Stimulated activated CD4-positive, alpha-beta T cell treated with anti-CD3 and anti-CD28 coated beads, Interleukin-1b, Interleukin-23, amount 100 ng/mL, for 24 hours (primary cell): Measurements from ENCODE around the gene ATP5MG.

Source experiments
- DNase-seq, 4 experiments: peaks; one replicate each; pipeline ENCODE4 v3.0.0-alpha.2; 2020; ENCODE audit warnings: low read depth in 4 of 4, low spot score in 1 of 4

Gene ATP5MG

DNA sequence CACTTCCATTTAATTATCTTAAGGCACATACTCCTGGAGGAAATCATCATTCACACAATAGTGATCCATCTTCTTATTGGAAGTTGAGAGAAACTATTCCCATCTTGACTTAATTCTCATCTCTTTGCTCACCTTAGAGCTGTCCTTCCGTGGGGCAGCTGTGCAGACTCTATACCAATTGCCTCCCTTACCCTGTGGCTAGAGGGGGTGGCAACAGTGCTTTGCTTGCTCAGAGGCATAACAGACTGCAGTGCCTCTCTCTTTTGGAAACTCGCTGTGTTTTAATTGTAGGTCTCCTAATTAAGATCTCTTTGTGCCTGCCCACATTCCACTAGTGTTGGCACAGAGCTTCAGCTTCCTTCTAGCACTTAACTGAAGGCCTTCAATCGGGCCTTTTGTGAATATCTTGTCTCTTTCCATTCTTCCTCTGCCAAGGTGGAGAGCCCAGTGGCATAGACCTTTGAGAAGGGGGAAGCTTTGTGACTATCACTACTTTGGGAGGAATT, 40.4 kb downstream of the ATP5MG start:
- DNase-seq: no peak

DNA sequence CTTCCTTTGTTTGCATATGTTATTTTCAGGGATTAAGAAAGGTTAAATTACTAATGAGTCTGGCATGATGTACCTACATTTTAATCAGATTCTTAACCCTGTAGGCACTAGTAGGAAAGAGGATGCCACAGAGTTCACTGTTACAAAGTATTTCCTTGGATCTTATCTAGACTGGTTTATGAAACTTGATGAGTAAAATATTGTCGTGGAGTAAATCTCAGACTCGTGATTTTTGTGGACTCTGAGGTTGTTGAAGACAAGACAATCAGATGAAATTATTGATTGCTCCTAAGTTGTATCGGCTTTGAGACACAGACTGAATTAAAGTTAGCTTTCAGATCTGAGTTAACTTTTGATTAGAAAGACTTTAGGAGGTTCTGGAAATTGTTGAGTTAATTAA, 40.9 kb downstream of the ATP5MG start:
- no peak for DNase-seq

DNA sequence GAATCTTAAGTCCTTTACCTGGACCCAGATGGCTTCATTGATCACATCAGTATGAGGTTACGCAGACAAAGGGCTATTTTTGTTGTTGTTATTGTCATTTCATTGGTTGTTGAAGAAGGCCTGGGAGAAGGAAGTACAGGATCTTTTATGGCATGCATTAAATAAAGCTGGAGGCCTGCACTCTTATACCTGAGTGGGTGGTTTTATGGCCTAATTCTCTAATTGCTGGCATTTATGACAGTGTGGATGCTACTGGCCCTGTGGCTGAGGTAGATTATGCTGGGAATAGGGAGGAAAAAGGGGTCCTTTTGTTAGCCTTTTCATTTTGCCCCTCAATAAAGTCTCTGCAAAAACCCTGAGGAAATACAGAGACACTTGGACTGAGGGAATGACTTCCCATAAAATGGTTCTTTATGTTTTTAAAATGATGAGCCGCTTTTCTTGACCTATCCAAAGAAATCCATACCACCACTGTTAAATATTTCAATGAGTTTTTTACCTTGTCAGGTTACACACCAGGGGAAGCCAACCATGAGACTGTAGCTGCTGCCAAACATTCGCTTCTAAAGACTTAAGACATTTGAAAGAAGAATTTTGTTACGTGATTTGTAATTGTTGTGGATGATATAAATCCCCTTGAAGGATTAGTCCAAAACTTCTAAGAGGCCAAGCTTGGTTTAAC, 41.6 kb downstream of the ATP5MG start:
- no peak for DNase-seq

DNA sequence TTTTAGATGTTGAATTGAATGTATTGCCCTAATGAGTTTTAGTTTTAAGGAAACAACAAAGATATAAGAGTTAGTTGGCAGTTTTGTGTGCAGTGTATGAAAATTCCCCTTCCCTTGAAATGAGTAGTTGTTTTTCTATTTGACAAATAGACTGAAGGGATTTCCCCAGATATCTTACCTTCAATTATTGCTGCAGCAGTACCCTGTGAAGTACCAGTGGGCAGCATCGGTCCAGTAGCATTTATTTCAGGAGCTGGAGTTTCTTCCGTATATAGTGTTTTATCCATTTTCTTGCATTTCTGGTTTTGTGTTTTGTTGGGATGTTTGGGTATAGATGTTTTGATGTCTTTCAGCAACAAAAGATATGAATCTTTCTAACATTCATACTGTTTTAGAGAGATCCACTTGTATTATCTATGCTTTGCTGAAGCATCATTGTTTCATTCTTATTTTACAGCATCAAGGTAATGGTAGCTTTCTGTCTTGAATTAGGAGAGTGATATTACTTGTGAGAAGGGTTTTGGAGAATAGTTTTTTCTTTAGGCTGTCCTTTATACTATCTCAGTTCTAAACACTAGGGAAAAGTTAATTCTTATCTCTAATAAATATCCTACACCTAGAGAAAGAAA, 42.3 kb downstream of the ATP5MG start:
- DNase-seq: no peak

DNA sequence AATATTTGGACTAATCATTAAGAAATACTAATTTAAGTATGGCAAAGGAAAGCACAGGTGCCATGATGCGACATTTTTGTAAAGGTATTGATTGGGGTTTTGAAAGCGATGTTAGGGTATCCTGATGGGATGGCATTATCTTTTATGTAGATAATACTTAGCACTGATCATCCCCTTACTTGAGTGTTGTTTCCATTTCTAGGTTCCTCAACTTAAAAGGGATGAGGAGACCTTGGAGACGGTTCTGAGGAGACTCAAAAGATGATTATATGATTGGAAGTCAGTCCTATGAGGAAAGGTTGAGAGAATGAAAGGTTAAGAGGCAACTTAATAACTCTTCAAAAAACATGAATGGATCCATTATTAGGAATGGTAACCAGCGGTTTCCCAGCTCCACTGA, 46.0 kb downstream of the ATP5MG start:
- DNase-seq: no peak

DNA sequence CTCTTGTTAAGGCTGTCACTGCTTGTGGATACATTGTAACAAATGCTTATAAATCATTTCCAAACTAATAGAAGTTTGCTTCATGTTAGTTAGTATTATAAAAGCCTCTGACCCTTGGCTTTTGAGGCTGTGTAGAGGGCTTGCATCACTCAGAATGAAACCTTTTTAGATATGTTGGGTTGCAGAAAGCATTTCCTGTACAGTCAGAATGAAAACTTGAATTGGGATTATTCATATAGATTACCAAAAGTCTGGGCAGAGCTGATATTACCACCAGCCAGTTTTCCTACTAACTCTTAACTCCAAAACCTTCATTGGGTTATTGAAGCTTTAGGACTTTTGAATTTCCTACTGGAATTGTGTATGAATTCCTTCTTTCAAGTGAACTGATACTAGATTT, 46.9 kb downstream of the ATP5MG start:
- DNase-seq: no peak

DNA sequence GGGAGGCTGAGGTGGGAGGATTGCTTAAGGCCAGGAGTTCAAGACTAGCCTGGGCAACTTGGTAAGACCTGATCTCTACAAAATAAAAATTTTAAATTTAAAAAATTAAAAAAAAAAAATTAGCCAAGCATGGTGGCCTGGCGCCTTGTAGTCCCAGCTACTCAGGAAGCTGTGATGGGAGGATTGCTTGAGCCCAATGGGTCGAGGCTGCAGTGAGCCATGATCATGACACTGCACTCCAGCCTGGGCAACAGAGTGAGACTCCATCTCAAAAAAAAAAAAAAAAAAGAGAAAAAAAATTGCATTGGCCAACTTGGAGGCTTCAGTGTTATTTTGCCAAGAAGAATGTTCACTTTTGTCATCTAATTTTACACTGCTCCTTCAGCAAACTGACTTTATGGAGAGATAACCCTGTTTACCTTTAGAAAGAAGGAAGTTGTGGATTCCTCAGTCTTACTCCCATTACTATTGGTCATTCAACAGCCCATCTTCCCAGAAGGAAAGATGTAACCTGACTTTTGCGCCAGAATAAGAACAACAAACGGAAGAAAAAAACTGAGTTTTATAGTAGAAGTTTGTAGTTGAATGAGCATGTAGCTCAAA, 48.0 kb downstream of the ATP5MG start:
- no peak for DNase-seq

DNA sequence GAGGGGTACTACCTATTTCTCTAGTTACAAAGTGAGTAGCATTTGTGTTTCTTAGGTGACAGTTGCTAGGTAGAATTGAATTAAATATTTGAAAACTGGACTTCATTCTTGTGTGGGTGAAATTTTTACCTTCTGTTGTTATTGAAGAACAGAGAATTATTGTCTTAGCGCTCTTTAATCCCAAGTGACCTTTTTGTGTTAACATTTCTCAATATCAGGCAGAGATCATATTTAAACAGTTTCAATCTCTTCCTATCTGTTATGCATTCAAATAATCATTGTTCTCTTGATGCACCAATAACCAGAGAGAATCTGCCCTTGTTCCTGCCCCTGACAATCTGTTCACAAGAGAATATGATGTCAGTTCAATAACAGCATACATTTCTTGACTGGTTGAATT, 49.0 kb downstream of the ATP5MG start:
- DNase-seq: no peak
